LNCaP clone FGC (cell line): Measurements from ENCODE around the gene CREB3L1.
A peak's percentile ranks its signal among the peaks of the same experiment; 100 is the strongest.

Source experiments
- DNase-seq: peaks from one replicate; pipeline ENCODE4 v3.0.0-alpha.2; 2011; ENCODE audit warnings: low read depth
- H3K4me3 ChIP-seq: 2 replicates; pipeline ENCODE4 v1.5.1; 2011; ENCODE audit warnings: mild to moderate bottlenecking, low read depth, low read length, control low read depth
- CTCF ChIP-seq: IDR thresholded peaks from 2 replicates; pipeline ENCODE4 v1.5.1; 2012; ENCODE audit warnings: mild to moderate bottlenecking; ENCODE audit not compliant: control insufficient read depth, insufficient read depth; ENCODE audit errors: extremely low read depth

The CREB3L1 gene

DNA sequence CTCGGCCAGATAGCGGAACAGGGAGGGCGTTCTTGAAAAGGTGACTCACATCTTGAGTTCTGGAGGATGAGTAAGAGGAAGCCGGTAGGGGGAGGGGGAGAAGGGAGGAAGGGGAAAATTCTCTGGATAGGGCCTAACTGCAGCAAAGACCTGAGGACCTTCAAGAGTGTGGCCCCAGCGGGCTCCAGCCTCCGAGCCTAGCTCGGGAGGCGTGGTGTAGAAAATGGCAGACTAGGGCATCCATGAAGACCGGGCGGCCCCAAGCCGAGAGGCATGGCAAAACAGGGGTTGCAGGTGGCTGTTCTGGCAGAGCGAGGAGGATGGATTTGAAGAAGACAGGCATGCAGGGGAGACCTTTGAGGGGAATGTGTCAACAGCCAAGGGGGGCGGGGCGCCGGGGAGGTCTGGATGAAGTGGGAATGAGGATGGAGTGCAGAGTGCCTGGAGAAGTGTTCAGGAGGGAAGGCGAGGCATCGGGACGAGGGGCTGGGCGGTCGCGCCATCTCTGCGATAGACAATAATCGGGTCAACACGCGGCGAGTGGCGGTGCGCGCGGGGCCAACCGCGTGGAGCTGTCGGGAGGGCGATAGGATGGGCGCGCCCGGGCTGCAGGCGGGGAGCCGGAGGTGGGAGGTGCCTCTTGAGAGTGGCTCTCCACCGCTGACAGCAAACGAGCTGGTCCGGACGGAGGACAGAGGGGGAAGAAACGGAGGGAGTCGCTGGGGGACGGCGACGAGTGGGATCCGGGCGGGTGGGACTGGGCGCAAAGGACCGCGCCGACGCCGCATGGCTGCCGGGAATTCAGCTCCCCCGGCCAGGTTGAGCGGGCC is 40.0 kb upstream of the CREB3L1 start:
- no peak for TF ChIP-seq CTCF
- H3K4me3 ChIP-seq = no peak overlapping the region
- DNase-seq = no peak

- H3K4me3 ChIP-seq = no peak overlapping the region
- no peak for TF ChIP-seq CTCF
- no peak for DNase-seq
These were observed 39.1 kb upstream of the CREB3L1 start for GRCh38 chr11:46238078-46238966.

GRCh38 chr11:46238967-46239800 is 38.3 kb upstream of the CREB3L1 start:
- H3K4me3 ChIP-seq = no peak overlapping the region
- DNase-seq = no peak
- peak; percentile 90 for TF ChIP-seq CTCF

DNA sequence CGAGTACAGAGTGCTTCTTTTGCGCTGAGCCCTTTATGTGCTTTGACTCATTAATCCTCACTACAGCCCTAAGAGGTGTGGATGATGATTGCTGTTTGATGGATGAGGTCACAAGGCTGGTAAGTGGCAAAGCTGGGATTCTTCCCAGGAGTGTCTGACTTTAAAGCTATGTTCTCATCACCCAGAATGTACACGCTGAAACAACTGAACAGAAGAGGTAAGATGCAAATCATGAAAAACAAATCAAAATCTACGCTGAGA is 37.7 kb upstream of the CREB3L1 start:
- DNase-seq = no peak
- H3K4me3 ChIP-seq = no peak overlapping the region
- no peak for TF ChIP-seq CTCF

DNA sequence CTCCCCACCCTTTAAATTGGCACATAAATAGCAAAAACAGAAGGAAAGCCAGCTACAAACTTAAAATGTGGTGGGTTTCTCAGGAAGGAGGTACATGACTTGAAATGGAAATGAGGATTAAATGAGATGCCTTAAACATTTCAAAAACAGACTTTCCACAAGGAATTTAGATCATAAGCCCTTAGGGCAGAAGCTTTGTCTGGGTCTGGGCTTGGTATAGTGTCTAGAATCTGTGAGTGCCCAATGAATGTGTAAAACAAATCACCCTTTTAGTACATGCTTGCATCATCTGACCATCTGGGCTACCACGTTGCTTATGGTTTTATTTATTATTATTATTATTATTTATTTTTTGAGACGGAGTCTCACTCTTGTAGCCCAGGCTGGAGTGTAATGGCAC is 37.1 kb upstream of the CREB3L1 start:
- no peak for TF ChIP-seq CTCF
- H3K4me3 ChIP-seq = no peak overlapping the region
- no peak for DNase-seq

DNA sequence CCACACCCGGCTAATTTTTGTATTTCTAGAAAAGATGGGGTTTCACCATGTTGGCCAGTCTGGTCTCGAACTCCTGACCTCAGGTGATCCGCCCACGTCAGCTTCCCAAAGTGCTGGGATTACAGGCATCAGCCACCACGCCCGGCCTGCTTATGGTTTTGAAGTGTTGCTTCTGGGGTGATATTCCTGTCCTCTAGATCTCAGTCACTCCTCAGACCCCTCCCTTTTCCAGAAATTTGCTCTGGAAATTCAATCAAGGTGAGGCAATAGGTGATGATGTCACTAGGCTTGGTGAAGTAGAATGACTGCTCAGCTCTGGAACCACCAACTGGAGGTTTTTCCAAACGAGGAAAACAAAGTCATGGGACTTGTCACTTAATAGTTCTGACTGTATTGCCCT is 36.6 kb upstream of the CREB3L1 start:
- DNase-seq = no peak
- TF ChIP-seq CTCF = no peak
- no peak overlapping the region for H3K4me3 ChIP-seq
